HG02840 (cell line): ENCODE measurements around the gene PWWP2B.

ENCODE experiments used
- ATAC-seq: cut with Tn5 transposase; IDR thresholded peaks from one replicate; pipeline ENCODE4 v1.9.1; 2021; ENCODE audit warnings: mild to moderate bottlenecking, moderate library complexity, moderate number of reproducible peaks; ENCODE audit not compliant: unreplicated experiment, low FRiP score

The PWWP2B gene

DNA sequence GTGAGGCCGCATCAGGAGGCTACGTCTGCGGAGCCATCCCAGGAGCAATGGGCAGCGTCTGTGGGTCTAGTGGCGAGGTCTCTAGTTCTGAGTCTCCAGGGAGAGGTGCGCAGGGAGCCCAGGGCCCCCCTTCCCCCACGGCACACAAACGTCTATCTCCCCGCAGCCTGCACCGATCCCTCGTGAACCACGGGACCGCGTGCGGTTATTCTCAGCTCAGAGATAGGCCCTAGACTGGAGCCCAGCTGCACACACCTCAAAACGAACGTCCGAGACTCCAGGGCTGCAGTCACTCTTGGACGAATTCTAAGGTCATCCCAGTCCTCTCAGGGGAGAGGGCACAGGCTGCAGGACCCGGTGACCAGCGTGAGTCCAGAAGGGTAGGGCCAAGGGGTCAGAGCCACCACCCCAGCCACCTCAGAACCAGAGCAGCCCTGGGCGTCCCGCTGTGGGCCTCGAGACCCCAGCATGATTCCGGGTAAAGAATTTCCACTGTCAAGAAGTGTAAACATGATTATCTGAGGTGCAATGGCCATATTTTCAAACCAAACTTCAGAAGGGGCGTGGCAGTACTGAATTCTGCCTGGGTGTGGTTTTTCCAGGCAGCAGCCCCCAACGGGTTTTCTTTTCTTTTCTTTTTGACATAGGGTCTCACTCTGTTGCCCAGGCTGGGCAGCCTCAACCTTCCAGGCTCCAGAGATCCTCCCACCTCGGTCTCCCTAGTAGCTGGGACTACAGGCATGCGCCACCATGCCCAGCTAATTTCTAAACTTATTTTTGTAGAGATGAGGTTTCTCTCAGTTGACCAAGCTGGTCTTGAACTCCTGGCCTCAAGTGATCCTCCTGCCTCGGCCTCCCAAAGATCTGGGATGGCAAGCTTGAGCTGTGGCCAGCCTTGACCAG, 57.5 kb downstream of the PWWP2B start:
- no peak for ATAC-seq

DNA sequence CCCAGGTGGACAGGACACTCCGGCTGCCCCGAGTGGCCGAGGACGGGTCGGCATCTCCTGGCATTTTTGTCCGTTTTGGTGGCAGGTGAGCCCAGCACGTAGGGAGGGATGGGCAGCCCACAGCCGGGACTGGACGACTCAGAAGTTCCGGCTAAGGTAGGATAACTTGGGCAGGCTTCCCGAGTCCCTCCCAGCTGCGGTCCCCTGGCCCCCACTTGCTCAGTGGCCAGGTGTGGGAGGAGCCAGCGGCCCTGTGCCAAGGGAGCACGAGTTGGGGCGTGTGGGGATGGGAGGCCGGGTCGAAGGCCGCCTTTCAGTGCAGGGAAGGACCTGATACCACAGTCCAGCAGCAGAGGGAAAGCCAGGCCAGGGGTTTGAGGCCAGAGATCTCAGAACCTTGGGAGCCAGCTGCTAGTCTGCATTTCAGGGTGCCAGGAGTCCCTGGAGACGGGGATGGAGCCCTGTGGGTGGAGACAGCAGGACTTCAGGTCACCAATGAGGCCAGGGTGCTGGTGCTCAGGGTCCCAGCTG, 58.5 kb downstream of the PWWP2B start:
- no peak for ATAC-seq

DNA sequence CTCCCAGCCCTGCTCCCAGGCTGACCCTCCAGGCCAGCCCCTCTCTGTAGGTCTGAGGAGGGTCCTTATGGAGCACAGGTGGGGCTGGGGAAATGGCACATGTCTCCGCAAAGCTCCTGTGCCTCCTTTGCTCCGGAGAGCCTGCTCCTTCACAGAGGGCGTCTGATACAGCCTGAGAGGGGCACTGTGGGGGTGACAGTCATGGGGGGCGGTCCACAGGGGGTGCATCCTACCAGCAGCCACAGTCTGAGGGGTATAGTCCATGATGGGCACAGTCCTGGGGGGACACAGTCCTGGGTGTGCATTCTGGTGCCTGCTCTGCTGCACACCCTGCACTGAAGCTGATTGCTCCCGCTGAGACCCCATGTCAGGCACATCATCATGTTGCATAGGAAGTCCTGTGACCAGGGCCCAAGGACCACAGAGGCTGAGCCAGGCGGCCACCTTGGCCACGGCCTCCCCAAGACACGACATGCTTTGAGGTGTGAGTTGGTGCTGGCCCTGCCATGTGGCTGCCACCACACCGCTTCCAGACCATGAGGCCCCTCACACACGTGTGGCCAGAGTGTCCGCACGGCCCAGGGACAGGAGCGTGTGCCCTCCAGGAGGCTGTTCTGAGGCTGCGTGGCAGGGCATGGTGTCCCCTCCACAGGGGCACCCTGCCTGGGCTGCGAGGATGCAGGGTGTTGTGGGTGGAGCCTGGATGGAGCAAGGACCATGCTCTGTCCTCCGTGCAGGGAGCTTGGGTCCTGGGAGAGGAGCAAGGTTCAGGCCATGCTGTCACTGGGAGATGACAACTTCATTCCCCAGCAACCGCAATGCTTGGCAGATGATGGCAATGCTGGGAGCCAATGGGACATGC, 59.2 kb downstream of the PWWP2B start:
- no peak for ATAC-seq

DNA sequence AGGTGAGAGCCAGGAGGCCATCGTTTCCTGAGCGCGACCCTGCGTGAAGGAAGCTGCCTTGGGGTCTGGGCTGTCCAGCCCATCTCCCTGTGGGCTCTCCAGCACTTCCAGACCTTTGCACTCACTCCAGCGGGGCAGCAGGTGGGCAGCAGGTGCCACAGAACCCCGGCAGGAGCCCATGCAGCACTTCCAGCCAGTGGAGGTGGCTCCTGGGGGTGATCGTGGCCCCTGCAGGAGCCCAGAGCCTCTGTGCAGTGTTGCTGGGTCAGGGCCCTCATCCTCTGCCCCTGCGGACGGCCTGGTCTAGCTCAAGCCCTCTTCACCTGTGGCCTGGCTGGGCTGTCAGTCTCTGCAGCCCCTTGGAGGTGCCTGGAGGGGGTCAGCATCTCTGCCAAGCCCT, 59.9 kb downstream of the PWWP2B start:
- no peak for ATAC-seq

DNA sequence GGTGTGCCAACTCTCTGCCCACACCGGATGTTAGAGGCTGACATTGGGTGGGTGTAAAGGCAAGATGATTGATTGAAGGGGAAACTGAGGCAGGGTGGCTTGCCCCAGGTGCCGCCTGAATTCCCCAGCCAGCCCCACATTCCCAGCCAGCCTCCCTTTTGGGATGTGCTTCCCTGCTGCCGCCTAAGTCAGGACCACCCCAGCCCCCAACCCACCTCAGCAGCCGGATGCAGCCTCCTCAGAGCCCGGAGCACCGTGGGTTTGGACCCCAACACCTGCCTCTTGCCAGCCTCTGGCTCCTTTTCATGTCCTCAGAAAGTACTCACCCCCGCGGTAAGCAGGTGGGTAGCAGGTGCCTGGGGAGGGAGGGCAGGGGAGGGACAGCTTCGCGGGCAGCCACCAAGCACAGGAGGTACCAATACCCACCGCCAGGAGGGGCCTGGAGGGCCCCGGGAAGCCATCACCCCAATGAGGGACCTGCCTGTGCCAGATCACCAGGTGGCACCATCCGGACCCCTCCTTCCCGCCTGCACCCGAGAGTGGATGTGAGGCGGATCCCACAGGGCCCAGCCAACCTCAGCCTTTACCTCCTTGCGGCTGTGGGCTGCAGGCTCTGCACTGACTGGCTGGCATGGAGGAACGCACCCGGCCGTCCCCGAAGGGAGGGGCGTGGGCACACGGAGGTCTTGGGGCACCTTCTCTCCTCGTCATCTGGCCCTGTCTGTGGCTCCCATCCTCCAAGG, 60.5 kb downstream of the PWWP2B start:
- no peak for ATAC-seq

DNA sequence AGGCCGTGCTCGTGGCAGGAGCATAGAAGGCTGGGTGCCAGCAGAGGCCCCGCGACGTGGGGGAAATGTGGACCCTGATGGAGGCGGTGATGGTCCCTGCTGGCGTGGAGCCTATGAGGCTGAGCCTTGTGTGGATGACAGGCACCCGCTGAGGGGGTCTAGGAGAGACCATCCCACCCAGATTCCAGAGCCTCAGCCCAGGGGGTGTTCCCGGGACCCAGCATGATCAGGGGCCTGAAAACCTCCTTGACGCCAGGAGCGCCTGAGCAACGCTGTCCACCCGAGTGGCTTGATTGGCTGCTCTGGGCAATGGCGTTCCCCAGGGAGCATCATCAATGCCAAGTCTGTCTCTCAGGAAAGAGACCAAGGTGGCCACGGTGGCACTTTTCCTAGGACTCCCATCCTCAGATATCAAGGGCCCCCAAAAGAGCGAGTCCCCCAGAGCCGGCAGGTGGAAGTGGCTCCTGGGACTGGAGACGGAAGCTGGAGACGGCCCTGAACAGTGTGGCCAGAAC, 61.1 kb downstream of the PWWP2B start:
- no peak for ATAC-seq

DNA sequence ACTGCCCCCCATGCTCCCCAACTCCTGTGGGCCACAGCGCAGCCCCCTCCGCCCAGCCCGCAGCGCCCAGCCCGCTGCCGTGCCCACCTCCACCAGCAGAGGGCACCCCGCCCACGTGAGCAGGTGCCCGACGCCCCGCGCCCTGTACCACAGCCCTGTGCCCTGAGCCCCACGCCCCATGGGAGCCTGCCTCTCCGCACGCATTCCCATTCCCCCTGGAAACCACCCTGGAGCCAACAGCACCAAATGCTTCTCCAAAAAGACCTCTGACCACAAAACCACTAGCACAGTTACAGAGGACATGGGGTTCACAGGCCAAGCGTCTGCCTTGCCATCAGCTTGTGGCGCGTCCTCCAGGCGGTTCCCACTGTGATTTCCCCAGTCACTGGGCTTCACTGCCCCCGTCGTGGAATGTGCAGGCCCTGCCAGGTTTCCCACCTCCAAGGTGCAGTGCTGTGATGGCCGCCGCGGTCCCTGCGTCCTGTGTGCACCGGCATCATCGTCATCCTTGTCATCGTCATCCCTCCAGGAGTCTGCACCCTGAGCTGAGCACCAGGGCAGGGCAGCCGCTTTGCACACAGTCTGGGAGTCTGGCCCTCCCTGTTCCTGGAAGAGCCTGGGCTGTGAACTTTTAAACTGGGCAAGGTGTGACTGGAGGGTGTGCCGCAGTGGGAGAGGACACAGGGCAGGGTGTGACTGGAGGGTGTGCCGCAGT, 61.7 kb downstream of the PWWP2B start:
- no peak for ATAC-seq

DNA sequence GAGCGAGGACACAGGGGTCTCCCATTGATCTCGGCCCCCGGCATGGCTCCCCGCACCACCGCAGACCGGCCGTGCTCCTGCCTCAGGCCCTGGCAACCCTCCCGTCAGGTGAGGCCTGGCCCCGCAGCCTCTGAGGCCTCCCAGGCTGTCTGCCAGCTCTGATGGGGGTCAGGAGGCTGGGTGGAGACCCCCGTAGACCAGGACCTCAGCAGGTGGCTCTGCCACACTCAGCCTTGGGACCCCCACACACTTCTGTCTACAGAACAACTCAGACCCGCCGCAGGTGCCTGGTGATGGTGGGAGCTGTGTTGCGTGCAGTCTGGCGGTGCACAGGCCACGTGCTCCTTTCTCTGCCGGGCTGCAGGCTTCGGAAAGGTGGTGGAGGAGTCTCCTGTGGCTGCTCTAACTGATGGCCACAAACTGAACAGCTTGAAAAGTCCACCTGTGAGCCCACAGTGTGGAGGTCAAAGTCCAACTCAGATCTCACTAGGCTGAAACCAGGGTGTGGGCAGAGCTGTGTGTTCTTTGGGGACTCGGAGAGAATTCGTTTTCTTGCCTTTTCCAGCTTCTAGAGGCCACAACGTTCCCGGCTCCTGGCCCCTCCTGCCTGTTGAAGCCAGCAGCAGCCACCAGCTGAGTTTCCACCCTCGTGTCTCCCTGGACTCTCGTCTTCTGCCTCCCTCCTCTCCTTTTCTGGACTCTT, 62.5 kb downstream of the PWWP2B start:
- no peak for ATAC-seq

DNA sequence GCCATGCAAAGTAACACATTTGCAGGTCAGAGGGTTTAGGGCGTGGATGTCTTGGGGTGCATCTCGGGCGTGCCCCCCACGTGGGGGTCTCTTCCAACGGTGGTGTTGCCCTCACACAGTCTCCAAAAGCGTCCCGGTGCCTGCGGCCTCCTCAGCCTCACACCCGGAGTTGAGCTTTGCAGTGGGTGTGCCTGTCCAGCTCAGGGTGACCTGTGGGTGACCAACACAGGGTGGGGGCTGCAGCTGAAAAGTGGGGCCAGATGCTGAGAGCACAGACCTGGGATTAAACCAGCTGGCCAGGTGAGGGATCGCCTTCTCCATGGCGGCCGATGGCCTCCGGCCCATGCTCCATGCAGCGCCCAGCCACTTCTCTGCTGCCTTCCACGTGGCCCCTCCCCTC, 63.1 kb downstream of the PWWP2B start:
- no peak for ATAC-seq

DNA sequence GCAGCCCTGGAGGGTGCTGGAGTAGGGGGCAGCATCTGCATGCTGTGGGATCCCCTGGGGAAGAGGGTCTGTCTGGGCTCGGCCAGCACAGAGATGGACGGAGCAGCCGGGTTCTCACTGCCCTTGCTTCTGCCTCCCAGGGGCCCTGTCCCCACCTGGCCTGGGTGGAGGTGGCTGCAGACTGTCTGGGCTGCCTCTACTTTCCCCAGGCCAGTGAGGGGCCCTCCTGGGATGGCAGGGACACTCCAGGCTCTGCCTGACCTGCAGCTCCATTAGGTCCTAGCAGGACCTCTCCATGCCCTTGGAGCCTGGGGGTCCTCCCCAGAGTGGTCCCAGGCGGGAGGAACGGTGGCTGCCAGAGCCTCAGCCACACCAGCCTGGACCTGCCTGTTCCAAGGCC, 63.7 kb downstream of the PWWP2B start:
- no peak for ATAC-seq

DNA sequence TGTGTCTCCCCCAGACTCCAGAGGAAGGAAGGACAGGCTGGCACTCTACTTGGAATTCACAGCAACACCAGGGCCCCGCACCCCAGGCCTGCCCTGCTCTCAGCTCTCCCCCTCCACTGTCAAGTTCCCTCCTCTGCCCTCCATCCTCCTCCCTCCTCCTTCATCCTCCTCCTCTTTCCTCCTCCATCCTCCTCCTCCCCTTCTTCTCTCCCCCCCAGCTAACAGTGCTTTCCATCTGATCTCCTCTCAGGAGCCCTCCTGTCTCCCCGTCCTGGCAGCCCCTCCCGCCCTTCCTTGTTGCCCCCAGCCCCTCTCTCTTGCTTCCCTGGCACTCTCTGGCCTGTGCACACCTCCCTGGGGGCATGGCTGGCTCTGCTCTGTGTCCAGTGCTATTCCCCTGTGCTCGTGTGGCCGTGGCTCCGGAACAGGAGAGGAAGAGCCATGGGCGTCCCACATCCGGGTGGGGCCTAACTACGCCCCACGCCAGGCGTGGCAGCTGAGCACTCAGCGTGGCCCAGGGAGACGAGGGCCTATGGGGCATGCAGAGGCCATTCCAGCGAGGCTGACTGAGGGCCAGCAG, 64.2 kb downstream of the PWWP2B start:
- no peak for ATAC-seq

DNA sequence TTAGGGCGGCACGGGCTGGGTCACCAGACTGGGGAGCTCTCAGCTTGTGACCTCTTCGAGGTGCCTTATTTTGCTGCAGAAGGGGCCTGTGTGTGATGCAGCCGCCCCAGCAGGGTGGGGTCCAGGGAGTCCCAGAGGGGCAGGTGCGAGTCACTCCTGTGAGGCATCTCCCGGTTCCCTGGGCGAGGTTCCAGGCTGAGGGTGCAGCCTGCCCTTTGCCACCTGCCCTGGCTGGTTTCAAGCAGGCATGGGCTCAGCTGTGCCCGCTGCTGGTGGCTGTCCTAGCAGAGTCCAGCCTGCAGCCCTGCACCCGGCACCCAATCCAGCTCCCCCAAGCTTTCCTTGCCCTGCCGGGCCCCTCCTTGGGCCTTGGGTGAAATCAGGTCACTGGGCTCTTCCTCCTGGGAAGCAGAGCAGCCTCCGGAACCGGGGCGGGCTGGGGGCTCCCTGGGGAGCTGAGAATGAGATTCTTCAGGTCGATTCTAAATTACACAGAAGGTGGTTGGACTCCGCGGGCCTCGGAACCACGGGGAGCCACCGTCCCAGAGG, 64.8 kb downstream of the PWWP2B start:
- no peak for ATAC-seq

DNA sequence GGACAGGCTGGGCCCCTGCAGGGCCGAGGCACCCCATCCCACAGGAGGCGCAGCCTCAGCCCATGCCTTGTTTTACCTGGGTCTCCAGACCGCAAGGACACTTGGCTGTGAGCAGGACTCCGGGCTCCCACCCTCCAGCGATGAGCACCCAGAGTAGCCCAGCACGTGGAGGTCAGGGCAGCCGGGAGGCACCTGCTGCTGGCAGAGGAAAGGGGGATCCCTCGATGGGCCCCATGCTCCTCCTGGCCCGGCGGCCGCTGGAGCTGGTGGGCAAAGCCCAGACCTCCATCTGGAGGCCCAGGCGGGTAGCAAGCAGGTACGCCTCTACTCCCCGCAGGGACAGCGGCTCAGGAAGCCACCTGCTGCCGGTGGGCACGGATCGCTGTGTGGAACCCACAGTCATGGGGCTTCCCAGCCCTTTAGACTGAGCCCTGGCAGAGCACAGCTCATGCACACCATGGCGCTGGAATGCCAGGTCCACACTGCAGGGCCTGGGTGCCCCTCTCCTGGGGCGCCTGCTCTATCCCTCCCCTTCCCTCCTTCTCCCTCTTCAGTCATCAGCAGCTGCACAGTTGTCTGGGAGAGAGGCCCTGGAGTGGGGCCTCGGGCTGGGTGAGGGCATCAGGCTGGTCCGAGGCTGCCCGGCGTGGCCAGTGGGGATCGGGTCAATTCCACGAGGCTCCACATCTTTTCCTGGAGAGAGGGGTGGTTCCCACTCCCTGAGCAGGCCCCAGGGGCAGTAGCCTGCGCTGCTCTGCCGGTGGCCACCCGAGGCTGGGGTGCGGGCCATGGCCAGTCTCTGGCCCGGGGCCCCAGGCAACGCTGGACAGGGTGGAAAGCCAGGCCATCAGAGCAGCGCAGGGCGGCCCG, 65.7 kb downstream of the PWWP2B start:
- ATAC-seq, result no peak

DNA sequence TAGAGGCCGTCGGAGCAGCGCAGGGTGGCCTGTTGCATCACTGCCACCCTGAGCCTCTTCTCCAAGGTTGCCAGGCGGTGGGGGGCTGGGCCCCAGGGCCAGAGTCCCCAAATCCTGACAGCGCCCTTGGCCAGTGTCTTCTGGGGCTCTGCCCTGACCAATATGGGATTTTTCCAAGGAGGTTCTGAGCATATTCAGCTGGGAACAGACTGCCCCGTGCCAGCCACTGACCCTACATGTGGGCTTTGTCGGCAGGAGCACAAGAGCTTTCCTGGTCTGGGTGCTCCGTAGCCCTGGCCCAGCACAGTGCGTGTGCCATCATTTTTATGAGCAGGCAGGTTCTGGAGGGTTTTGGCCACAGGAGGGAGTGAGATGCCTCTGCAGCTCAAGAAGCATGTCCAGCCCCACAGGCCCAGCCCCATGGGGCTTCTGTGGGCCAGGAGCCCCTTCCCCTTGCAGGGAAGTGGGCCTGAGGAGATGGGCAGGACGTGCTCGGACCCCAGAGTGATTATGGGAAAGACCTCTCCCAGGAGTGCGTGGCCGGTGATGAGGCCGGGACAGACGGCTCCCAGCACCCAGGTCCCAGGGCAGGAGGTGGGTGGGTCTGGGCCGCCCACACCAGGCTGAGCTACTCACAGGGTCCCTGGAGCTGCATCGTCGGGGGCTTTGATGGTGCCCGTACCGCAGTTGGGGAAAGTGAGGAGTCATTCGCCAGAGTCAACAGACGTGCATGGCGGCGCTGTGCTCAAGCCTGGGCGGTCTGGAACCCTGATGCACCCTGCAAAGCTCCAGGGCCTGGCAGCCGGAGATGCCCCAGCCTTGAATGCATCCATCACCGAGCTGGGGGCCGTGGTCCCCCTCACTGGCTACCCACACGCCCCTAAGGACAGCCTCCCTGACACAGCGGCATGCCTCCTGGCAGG, 66.6 kb downstream of the PWWP2B start:
- no peak for ATAC-seq

DNA sequence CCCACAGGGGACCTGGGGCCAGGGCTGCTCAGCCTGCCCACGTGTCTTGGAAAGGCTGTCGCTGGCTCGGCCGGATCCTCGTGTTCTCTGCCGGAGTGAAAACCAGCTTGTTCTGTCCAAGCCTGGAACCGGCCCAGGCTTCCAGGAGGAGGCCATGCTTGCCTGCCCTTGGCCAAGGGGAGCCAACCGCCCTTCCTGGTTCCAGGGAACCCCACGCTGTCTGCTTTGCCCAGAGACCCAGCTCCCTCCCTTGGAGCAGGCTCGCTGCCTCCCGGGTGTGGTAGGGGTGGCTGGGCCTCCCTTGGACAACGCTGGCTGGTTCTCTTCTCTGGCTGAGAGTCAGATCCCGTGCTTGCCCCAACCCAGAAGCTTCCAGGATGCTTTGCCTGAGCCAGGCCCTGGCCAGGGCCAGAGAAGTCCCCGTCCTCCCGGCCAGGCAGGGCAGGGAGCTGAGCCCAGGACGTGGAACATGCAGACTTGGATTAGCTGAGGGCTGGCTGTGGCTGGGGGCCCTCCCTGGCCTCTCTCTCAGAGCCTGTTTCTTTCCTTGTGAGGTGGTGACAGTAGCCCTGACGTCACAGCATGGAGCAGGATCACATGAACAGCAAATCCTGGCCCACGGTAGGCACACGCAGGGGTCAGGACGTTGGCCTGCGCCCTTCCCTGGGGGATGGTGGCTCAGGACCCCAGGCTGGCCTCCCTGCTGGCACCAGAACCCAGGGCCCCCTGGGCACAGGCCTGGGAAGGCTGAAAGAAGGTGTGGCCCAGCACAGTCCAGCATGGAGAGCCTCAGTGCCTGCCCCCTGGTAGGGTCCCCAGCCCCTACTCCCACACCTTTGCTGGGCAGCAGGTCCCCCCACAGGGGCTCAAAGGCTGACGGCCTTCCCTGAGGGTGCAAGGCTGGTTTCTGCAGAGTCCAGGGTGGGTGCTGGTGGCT, 67.5 kb downstream of the PWWP2B start:
- ATAC-seq, result no peak
